HepG2 (cell line): ENCODE results near the gene ANO1. TPM values are rescaled to one million over a fixed set of nuclear protein-coding genes. Genes with fewer than 3 reads are reported as not detected.

Experiments used
- ATAC-seq: fragments of 200-7000 bp; cut with Tn5 transposase; 3 replicates; pipeline ENCODE4 v1.9.1; 2020; ENCODE audit warnings: mild to moderate bottlenecking, moderate library complexity
- BruUV-seq: library from RNA; stranded (reverse); fragments of 400-500 nt; replicated peaks from 2 replicates; lab custom pipeline; 2021; lab: Mats Ljungman, UMichigan
- CTCF ChIA-PET: fragments of 300-600 bp; formaldehyde crosslinking; extraction: SDS; loops from one replicate; lab custom pipeline; 2021; ENCODE audit warnings: low total read pairs, inconsistent platforms, low intra/inter-chr PET ratio; lab: Yijun Ruan, JAX
- POLR2A ChIA-PET: fragments of 350-600 bp; sonication (Branson Sonifier 250); formaldehyde crosslinking; loops from one replicate; lab custom pipeline; 2020; ENCODE audit warnings: antibody characterized with exemption, inconsistent platforms; lab: Yijun Ruan, JAX
- DNase-seq: peaks from one replicate; pipeline ENCODE4 v3.0.0-alpha.2; 2015; ENCODE audit warnings: low spot score
- FAIRE-seq: peaks from 3 replicates; lab custom pipeline; 2011; peaks lifted over from hg19 to GRCh38; lab: Jason Lieb, UNC
- H2AFZ ChIP-seq: one replicate; pipeline ENCODE4 v1.6.1; 2011; ENCODE audit warnings: low read length, inconsistent platforms
- H3K27ac ChIP-seq: fragments of 300-600 bp; 3 replicates; pipeline ENCODE4 v1.8.0; 2011; ENCODE audit warnings: mixed run types, mild to moderate bottlenecking, mixed read lengths, low read length, inconsistent platforms; ENCODE audit not compliant: insufficient read depth; ENCODE audit errors: extremely low read length
- H3K27me3 ChIP-seq, 2 experiments: fragments of 200-600 bp in 1 of 2; 2 replicates in 1 of 2; 3 replicates in 1 of 2; pipeline versions ENCODE4 v1.6.0 to v1.8.0; 2011; ENCODE audit warnings: low read length in 2 of 2, mild to moderate bottlenecking in 2 of 2, moderate library complexity in 2 of 2, inconsistent platforms in 1 of 2; ENCODE audit not compliant: insufficient read depth in 2 of 2, control insufficient read depth in 1 of 2
- H3K36me3 ChIP-seq, 2 experiments: fragments of 200-600 bp in 1 of 2; replicated peaks in 1 of 2; 2 replicates in 1 of 2; 3 replicates in 1 of 2; pipeline versions ENCODE4 v1.5.1 to v1.8.0; 2011; ENCODE audit warnings: low read length in 2 of 2, inconsistent platforms in 1 of 2; ENCODE audit not compliant: insufficient read depth in 2 of 2, control insufficient read depth in 1 of 2
- H3K4me1 ChIP-seq: 2 replicates; pipeline ENCODE4 v1.5.1; 2012; ENCODE audit warnings: low read length, inconsistent platforms; ENCODE audit not compliant: insufficient read depth
- H3K4me2 ChIP-seq: 2 replicates; pipeline ENCODE4 v1.6.0; 2011; ENCODE audit warnings: low read depth, low read length, inconsistent platforms
- H3K4me3 ChIP-seq, 3 experiments: fragments of 200-600 bp in 1 of 3; sonication (generic), shearing (Covaris generic) in 1 of 3; replicated peaks in 1 of 3; 2 replicates each; pipeline ENCODE4 v1.5.1; 2011 to 2016; ENCODE audit warnings: low read length in 3 of 3, inconsistent platforms in 2 of 3, low read depth in 2 of 3, mild to moderate bottlenecking in 2 of 3, control low read depth in 1 of 3, mixed read lengths in 1 of 3; ENCODE audit not compliant: insufficient read depth in 1 of 3
- H3K79me2 ChIP-seq: one replicate; pipeline ENCODE4 v1.6.1; 2011; ENCODE audit warnings: low read length, inconsistent platforms; ENCODE audit not compliant: insufficient read depth
- H3K9ac ChIP-seq: 2 replicates; pipeline ENCODE4 v1.6.0; 2011; ENCODE audit warnings: mild to moderate bottlenecking, low read depth, low read length, inconsistent platforms; ENCODE audit not compliant: insufficient read depth
- H3K9me3 ChIP-seq: 2 replicates; pipeline ENCODE4 v1.5.1; 2012; ENCODE audit warnings: mild to moderate bottlenecking, low read length
- H4K20me1 ChIP-seq: 2 replicates; pipeline ENCODE4 v1.6.0; 2011; ENCODE audit warnings: inconsistent platforms, mild to moderate bottlenecking, low read length, moderate library complexity; ENCODE audit not compliant: insufficient read depth
- KDM5A ChIP-seq: fragments of 200-600 bp; sonication (generic); IDR thresholded peaks from 2 replicates; pipeline ENCODE4 v1.7.0; 2018; ENCODE audit warnings: antibody characterized with exemption, mild to moderate bottlenecking, low read length, borderline replicate concordance
- TFAP4 ChIP-seq: sonication (generic); IDR thresholded peaks from 2 replicates; pipeline ENCODE4 v1.6.1; 2016; ENCODE audit warnings: low read depth, borderline replicate concordance
- ZNF564 ChIP-seq: sonication (generic); formaldehyde crosslinking; IDR thresholded peaks from 2 replicates; pipeline ENCODE4 v1.8.1; 2023; ENCODE audit warnings: mild to moderate bottlenecking, missing genetic modification reagents
- ZNF572 ChIP-seq: sonication (generic); formaldehyde crosslinking; IDR thresholded peaks from 2 replicates; pipeline ENCODE4 v1.5.1; 2020; ENCODE audit warnings: mild to moderate bottlenecking, missing genetic modification reagents
- ZNF772 ChIP-seq: sonication (generic); formaldehyde crosslinking; IDR thresholded peaks from 2 replicates; pipeline ENCODE4 v1.5.0; 2020; ENCODE audit warnings: mild to moderate bottlenecking, missing genetic modification reagents
- WGBS: methylation state at CpG from one replicate; pipeline ENCODE4 v1.1.6; 2017; ENCODE audit warnings: low lambda C conversion rate; 5-methylcytosine and 5-hydroxymethylcytosine counted together
- in situ Hi-C: cut with HindIII; loops from 2 replicates; pipeline ENCODE4 v1.10.0; 2017; ENCODE audit warnings: low pct_unique_long_range_greater_than_20kb; ENCODE audit not compliant: extremely low pct_ligation_motif_present
- intact Hi-C: fragments of 100-400 bp; cut with micrococcal nuclease; formaldehyde crosslinking; loops from one replicate; pipeline ENCODE4 v1.10.0; 2022; ENCODE audit not compliant: unreplicated experiment
- polyA plus RNA-seq, 8 experiments: library from polyadenylated mRNA; depleted of rRNA in 3 of 8; stranded (reverse) in 7 of 8; unstranded in 1 of 8; fragments of >200 nt; fragmentation: Illumina TruSeq in 4 of 8; extraction: Trizol in 4 of 8; gene quantifications; 2 replicates each; pipeline versions ENCODE4 v1.2.1 to v1.2.3, GENCODE V29; 2011 to 2016; ENCODE audit warnings: low read depth in 4 of 8, missing spikeins in 1 of 8, mixed read lengths in 1 of 8; ENCODE audit not compliant: insufficient read depth in 1 of 8
- total RNA-seq, 5 experiments: library from RNA; depleted of rRNA; stranded (reverse); fragments of >200 nt; fragmentation: Illumina TruSeq; extraction: Trizol; gene quantifications; 2 replicates each; pipeline ENCODE4 v1.2.3, GENCODE V29; 2016; ENCODE audit warnings: low read depth in 1 of 5

ANO1 gene
- total and polyA plus RNA-seq, 2 of the 13 experiments (the other 11 are each of a cell fraction or from before 2014, with no cell fraction given), result not detected

GRCh38 chr11:70066136-70066520, 12.0 kb upstream of the ANO1 start:
- FAIRE-seq (no peak), DNase-seq (no peak), ATAC-seq (no peak)
- Histone ChIP-seq H3K9ac (no peak overlapping the region), H3K27ac (no peak overlapping the region), H3K4me2 (no peak overlapping the region), H3K4me1 (peaks cover 10% of the 10 kb centered on the region), H3K36me3 (no peaks in the 10 kb centered on the region), H3K9me3 (no peaks in the 10 kb centered on the region), H3K4me3 (no peak overlapping the region), H3K27me3 (peaks cover 5 to 77% of the 10 kb centered on the region in 2 experiments; a peak in 3 of 5 replicates), H4K20me1 (no peaks in the 10 kb centered on the region; the same call in 1 of the 2 replicates), H2AFZ (no peak overlapping the region), H3K79me2 (no peaks in the 10 kb centered on the region)
- 0% methylated on average over 2 of the region's 2 CpGs for WGBS
- no TSS peak for BruUV-seq
- in situ Hi-C loops (no loop called here), intact Hi-C loops (no loop called here)
- ChIA-PET CTCF (no interaction called here), POLR2A (no interaction called here)
- TF ChIP-seq ZNF564 (no peak), ZNF772 (no peak)

GRCh38 chr11:70066628-70067027, 11.5 kb upstream of the ANO1 start:
- H3K36me3 ChIP-seq, result no peaks in the 10 kb centered on the region
- H3K4me1 ChIP-seq, result peaks cover 10% of the 10 kb centered on the region
- CTCF ChIA-PET, result no interaction called here
- intact Hi-C loops, result no loop called here
- no peaks in the 10 kb centered on the region for H3K9me3 ChIP-seq
- FAIRE-seq, result no peak
- no peaks in the 10 kb centered on the region; the same call in 1 of the 2 replicates for H4K20me1 ChIP-seq
- DNase-seq, result no peak
- no peak overlapping the region for H3K9ac ChIP-seq
- no peak overlapping the region for H3K4me3 ChIP-seq
- no peak; the same call in 2 of the 3 replicates for ATAC-seq
- peaks cover 5 to 72% of the 10 kb centered on the region in 2 experiments; a peak in 3 of 5 replicates for H3K27me3 ChIP-seq
- WGBS, result 33% methylated on average over 7 of the region's 13 CpGs
- no peak overlapping the region for H3K4me2 ChIP-seq
- in situ Hi-C loops, result no loop called here
- H2AFZ ChIP-seq, result no peak overlapping the region
- TF ChIP-seq ZNF572 (no peak), TFAP4 (no peak), KDM5A (no peak)
- no peaks in the 10 kb centered on the region for H3K79me2 ChIP-seq
- no TSS peak for BruUV-seq
- no peak overlapping the region for H3K27ac ChIP-seq
- POLR2A ChIA-PET, result no interaction called here
